ACHN (cell line): Measurements from ENCODE around the gene BBX.

ENCODE experiments used
- DNase-seq: peaks from one replicate; pipeline ENCODE4 v3.0.0-alpha.2; 2015
- in situ Hi-C: cut with HindIII; loops from 2 replicates; pipeline ENCODE4 v1.10.0; 2017; ENCODE audit warnings: low sequenced_read_pairs, low pct_ligation_motif_present, low pct_unique_long_range_greater_than_20kb

Gene BBX

GRCh38 chr3:107588217-107588616, 65.5 kb downstream of the BBX start:
- in situ Hi-C loops: no loop called here
- no peak for DNase-seq

DNA sequence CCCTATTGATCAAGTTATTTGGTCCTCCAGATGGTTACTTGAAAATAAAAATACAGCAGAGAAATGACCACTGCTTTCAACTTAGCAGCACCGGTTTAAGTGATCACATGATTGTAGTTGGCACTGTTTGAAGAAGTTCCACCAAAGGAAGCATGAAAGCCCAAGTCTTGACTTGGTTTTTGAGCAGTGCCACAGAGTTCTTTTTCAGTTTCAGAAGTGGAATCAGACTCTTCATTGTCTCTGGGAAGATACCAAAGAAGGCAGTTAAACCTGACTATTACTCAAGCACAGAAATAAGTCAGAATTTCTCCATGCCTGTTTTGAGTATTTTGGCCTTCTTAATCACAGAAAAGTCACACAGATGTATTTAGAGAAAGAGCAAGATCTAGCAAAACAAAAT, 66.7 kb downstream of the BBX start:
- no peak for DNase-seq
- in situ Hi-C loops: no loop called here

DNA sequence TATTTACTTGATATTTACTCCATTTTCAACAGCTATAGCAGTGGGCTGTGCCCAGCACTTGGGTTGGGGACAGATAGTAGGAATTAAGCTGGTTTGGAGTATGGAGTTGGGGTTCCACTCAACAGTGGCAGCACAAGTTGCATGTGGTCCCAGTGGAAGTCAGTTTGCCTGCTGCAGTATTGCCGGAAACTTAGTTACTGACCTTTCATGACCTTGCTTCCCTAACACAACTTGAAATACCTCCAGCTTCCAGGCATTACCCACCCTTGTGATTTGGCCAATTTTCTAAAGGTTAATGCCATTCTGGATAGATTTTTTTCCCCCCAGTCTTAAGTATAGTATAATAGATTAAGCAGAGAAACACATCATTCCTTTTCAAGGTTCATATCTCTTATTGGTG, 68.0 kb downstream of the BBX start:
- DNase-seq: no peak
- in situ Hi-C loops: no loop called here

DNA sequence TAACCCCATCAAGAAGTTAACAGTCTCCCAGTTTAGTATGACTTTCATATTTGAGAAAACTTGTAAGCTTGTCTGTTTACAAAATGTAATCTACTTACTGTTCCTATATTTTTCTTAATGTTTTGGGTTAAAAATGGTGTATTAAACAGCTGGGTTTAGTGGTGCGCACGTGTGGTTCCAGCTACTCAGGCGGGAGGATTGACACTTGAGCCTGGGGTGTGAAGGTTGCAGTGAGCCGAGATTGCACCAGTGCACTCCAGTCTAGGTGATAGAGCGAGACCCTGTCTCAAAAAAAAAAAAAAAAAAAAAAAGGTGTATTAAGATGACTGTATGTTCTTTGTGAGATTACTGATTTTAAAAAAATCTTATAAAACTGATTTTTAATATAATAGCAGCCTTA, 69.3 kb downstream of the BBX start:
- in situ Hi-C loops: no loop called here
- no peak for DNase-seq

DNA sequence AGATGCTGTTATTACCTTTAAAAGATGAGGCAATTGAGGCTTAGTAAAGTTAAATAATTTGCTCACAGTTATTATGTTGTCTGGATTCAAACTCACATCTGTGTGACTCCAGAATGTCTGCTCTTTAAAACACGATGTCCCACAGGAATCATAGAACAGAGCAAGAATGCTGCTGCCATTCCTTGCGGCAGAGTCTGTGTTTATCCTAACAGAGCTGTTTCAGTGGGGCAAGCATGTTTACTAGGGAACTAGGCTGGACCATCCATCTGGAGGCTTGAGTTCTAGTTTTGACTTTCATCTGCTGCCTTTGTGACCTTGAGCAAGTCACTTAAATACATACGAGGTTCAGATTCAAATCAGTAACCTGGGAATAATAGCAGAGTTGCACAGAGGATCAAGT, 72.1 kb downstream of the BBX start:
- in situ Hi-C loops: no loop called here
- DNase-seq: no peak

DNA sequence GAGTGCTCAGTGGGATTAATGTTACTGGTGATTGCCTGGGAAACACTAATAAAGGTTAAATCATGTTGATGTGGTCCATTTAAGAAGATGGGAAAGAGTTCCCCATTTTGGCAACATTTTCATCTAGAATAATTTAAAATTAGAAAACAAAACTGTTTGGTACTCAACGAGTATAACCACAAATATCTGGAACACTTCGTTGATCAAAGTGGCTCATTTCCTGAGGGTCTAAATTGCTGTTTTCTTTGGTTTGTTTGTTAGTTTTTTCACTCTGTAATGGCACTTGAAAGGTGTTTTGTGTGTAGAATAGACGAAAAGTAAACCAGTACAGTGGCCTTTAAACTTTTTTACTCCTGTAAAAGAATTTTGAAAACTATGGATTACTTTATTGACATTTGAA, 73.9 kb downstream of the BBX start:
- in situ Hi-C loops: no loop called here

GRCh38 chr3:107598926-107599771, 76.4 kb downstream of the BBX start:
- peak; percentile 77 for DNase-seq
- in situ Hi-C loops: no loop called here

More for the DNA sequence above, 73.9 kb downstream of the BBX start:
- DNase-seq: no peak

DNA sequence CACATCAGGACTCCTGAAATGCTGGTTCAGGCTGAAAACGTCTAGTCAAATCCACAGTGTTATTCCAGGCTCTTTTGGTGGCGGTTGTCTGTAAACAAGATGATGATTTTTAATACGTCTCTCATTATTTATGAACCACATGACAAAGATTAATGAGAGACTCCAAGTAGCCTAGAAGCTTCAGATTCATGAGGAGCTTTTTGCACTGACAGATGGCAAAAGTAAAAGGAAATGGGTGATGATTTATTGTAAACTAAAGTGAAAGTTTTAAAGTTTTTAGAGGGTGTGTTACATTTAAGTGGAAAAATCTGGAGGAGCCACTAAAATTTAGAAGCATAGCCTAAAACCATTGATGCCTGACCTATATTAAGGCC, 77.0 kb downstream of the BBX start:
- in situ Hi-C loops: no loop called here
- DNase-seq: no peak

DNA sequence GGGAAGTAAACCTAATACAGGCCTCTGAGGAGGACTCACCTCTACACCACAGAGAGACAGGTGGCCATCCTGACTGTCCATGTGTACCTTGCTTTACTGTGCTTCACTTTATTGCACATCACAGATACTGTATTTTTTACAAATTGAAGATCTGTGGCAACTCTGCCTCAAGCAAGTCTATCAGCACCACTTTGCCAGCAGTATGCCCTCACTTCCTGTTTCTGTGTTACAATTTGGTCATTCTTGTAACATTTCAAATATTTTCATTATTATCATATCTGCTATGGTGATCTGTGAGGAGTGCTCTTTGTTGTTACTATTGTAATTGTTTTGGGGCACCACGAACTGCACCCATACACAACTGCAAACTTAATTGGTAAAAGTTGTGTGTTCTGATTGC, 78.0 kb downstream of the BBX start:
- in situ Hi-C loops: no loop called here

DNA sequence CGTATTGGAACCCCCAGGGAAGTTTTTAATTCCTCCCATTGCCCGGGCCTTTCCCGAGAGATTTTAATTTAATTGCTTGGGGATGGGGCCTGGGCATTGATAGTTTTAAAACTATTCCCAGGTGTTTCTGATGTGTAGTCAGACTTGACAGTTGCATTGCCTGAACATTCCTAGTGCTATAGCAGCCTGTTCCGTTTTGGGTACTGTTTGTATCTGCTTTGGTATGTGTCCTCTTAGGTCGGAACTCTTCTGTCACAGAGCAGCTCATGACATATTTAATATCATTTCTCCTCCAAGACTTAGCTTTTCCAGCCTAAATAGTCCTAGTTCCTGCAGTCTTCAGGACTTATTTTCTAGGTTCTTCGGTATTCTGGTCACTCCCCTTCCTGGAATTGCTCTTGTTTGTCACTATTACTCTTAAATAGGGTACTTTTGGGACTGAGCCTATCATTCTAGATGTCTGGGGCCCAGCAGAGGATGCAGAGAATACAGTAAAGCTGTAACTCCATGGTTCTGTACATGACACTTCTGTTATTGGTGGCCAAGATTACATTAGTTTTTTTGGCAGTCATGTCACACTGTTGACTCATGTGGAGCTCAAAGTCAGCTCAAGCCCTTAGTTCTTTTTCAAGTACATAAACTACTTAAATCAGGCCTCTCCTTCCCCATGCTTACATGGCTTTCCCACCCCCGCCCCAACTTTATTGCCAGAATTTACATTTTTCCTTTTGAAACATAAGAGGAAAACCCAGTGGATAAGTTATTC, 81.5 kb downstream of the BBX start:
- in situ Hi-C loops: no loop called here
- DNase-seq: no peak

More for the DNA sequence above, 78.0 kb downstream of the BBX start:
- DNase-seq: no peak

DNA sequence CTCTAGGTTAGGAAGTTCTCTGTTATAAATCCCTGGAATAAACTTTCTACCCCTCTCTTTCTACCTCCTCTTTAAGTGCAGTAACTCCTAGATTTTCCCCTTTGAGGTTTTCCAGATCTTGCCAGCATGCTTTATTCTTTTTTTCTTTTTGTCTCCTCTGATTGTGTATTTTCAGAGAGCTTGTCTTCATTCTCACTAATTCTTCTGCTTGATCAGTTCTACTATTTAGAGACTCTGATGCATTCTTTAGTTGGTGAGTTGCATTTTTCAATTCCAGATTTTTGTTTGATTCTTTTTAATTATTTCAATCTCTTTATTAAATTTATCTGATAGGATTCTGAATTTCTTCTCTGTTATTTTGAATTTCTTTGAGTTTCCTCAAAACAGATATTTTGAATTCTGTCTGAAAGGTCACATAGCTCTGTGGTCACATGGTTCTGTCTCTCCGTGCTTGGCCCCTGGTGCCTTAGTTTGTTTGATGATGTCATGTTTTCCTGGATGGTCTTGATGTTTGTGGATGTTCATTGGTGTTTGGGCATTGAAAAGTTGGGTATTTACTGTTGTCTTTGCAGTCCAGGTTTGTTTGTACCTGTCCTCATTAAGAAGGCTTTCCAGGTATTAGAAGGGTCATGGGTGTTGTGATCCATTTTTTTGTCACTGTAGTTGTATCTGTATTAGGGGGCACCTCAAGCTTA, 89.2 kb downstream of the BBX start:
- in situ Hi-C loops: no loop called here
- DNase-seq: no peak

DNA sequence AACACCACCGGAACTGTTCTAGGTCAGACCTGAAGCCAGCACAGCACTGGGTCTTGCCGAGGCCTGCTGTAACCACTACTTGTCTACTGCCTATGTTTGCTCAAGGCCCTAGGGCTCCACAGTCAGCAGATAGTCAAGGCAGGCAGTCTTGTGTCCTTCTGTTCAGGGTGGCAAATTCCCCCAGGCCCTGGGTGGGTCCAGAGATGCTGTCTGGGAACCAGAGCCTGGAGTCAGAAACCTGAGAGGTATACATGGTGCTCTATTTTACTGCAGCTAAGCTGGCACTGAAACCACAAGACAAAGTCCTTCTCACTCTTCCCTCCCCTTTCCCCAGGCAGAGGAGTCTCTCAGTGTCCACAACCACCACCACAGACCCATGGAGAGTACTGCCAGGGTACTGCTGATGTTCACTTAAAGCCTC, 89.9 kb downstream of the BBX start:
- in situ Hi-C loops: no loop called here
- DNase-seq: no peak

DNA sequence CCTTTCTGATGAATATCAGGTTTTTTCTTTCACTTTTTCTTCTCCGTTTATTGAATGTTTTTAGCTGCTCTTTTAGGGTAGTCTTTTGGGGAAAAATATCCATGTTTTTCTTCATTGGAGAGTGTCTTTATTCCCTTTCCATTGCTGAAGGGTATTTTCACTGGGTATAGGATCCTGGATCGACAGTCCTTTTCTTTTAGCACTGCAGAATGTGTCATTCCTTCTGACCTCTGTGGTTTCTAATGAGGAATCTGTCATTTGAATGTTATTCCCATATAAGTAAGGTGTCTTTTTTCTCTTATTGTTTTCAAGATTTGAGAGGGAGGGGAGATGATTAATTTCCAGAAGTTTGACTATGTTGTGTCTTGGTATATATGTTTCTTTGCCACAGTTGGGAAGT, 96.8 kb downstream of the BBX start:
- DNase-seq: peak; percentile 31
- in situ Hi-C loops: no loop called here

DNA sequence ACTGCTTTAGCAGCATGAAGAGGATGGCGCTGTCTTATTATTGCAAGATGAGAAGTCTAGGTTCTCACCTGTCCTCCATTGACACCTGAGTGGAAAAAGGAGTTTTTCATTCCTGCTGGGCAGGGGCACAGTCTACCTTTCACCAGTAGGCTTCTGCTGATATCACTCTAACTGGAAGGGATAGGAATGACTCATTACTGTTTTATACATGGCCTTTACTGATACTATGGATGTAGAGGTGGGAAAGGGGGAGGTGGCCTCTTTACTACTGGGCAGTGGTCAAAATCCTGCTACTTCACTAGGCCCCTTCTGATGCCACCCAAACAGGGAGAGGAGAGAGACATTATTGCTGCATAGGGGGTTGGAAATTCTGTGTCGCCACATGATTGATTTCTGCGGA, 97.8 kb downstream of the BBX start:
- no peak for DNase-seq
- in situ Hi-C loops: no loop called here

- DNase-seq: no peak
- in situ Hi-C loops: no loop called here
Measured at GRCh38 chr3:107621465-107621864, 98.7 kb downstream of the BBX start.

DNA sequence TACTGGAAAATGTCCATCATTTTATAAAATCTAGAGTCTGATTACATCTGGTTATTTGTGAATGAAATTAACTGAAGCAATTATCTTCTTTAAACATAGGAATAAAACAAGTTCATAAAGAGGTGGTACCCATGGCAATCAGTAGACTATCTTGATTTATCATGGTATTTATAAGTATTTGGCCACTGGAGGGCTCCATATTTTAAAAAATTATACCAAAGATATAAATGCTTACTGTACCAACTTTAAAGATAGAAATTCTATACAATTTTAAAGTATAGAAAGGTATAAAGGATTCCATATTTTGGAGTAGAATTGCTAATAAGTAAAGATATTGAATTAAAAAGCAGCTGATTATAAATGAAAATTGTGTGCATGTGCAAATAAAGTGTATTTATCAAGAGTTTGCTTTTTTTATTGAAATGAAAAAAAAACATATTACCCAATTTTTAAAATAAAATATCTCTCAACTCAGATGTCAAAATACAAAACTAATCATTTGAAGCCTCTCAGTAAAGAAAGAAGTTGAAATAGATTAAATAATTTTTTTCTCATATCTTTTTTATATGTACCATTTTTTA, 105.3 kb downstream of the BBX start:
- in situ Hi-C loops: no loop called here
- DNase-seq: no peak

- in situ Hi-C loops: no loop called here
- no peak for DNase-seq
Measured at GRCh38 chr3:107629566-107629965, 106.8 kb downstream of the BBX start.

- DNase-seq: no peak
- in situ Hi-C loops: no loop called here
Measured at GRCh38 chr3:107630779-107631178, 108.0 kb downstream of the BBX start.

DNA sequence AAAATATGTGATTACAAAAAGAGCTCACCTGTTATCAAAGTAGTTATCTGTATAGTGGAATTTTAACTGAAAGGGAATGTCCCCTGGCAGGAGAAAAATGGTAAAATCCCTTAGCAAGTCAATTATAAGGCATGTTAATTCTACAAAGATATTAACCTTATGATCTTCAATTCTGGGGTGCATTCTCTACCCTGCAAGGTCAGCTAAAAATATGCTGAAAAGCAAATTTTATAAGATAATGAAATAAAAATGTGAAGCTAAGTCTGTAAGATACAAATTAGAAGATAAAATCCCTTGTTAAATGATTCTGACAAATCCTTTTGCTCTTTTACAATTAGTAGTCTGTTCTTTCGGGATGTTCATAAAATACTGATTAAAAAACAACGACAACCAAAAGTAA, 109.8 kb downstream of the BBX start:
- no peak for DNase-seq
- in situ Hi-C loops: no loop called here
